COLO668 (cell line): ENCODE results near the gene ACAN.

Source experiments
- DNase-seq: peaks from one replicate; lab custom pipeline; 2025; ENCODE audit not compliant: unreplicated experiment; lab: John Stamatoyannopoulos, UW

The ACAN gene

DNA sequence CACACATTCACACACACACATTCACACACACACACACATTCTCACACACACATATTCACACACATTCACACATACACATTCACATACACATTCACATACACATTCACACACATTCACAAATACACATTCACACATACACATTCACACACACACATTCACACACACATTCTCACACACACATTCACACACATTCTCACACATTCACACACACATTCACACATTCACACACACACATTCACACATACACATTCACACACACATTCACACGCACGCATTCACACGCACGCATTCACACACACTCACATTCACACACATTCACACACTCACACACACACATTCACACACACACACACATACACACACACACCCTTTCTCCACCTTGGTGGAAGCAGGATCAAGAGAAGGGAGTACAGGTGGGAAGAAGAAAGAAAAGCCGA, 97.8 kb downstream of the ACAN start:
- no peak for DNase-seq

DNA sequence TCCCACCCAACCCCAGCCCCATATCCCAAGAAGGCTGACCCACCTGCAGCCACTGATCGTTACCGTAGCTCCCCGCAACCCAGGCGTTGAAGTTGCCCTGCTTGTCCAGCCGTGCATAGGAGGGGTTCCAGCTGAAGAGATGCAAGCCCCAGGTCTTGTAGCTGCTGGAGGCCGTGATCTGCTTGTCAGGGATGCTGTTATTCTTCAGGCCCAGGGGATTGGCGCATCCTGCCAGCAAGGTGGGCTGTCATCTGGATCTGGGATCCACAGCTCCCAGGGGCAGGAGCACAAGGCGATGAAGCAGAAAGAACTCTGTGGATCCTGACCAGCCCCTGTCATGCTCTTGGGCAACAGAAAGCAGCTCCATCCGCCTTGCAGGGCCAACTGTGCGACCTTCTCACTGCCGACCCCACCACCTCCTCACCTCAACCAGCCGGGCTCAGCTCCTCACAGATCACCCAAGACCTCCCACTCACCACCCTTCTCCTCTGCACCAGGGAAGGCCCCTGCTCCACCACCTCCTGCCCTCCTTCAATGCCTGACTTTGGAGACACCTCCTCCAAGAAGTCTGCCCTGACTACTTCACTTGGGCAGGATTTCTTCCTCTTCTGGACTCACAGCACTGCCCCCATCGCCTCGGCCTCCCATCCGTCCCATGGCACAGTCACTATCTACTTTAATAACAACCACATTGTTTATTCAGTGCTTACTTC, 98.4 kb downstream of the ACAN start:
- no peak for DNase-seq

DNA sequence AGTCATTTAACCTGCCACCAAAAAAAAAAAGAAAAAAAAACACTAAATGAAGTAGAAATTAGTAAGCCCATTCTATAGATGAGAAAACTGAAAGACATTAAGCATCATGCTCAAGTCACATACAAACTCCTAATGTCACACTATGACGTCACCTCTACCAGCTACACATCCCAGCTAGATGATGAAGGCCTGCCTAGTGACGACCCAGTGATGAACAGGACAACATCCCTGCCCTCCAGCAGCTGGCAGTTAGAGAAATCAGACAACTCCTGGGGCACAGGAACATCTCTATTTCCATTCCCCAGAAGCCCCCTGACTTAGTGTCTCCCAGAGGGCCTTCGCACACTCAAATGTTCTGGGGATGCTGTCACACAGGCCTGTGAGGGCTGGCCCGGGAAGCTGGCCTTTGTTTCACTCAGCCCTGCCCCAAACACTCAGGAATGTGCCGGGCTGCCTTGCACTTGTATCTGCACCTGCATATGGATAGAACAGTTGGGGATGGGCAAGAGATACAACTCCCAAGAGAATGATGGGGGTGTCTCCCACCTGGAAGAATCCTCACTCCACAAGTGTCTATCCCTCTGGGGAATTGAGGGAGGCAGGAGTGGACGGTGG, 99.1 kb downstream of the ACAN start:
- DNase-seq: no peak

DNA sequence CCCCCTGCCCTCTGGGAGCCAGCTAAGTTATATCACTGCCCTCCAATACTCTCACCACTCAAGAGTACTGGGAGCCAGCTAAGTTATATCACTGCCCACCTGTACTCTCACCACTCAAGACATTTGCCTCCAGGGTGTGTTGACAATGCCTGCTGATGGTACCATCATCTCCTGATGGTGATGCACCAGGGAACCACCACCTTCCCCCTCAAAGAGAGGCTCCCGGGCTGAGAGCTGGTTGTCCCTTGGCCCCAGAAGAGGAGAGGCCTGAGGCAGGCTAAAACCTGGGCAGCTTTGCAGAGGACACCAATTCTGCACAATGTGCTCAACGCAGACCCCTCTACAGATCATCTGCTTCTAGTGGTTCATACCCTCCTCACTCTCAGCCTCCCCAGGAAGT, 99.6 kb downstream of the ACAN start:
- DNase-seq: no peak

DNA sequence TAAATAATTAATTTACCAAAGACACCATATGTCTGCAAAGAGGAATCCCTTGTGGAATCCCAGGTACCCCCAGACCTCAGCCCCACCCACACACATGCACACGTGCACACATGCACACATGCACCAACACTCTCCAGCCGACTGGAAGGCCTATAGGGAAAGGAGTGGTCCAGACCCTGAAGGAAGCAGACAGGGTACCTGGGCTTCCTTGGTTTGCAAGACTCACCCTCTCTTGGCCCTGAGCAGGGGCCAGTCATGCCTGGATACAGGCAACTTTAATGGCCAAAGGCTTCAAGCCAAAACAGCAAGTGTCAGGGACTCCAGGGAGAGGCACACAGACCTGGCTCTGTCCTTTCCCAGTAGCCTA, 101.0 kb downstream of the ACAN start:
- DNase-seq: no peak

DNA sequence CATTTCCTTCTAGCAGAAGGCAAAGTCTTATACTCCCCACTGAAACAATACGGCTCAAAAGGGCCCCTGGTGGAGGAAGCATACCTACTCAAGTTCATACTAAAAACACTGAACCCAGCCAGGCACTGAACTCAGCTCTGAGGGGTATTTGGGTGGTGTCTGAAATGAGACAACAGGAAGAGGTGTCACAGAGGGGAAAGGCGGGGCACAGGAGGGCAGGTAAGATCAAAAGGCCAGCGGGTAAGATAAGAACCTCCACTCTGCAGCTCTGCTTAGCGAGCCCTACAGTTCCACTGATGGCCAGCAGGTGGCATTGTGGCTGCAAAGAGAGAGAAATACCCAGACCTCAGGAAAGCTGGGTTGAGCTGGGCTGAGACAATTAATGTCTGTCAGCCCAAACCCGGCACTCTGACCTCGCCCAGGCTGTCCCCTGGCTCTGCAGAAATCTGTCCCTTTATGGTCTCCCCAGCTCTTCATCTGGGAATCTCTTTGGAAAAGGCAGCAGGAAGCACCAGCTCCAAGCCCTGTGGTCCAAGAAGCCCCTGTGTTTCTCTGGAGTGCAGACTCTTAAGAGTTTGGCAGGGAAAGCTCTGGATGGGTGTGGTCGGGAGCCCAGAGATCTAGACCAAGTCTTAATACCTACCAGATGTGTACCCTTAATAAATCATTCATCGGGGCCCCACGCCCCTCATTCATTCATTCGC, 101.5 kb downstream of the ACAN start:
- peak; percentile 64 for DNase-seq

DNA sequence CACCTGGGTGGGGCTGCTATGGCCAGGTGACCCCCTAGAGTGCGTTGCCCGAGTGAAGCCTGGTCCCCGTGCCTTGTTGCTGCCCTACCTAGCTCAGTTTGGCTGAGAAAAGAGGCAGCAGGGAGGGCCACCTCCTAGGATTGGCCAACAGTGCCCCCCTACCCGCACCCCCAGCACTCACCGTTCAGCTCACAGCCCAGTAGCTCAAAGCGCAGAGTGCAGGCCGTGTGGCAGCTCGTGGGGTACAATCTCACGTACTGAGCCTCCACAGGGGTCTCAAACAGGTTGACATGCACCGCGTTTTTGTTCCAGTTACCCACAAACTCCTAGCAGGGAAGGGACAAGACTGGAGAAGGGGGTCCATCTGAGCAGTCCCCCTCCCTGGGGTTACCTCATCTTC, 102.3 kb downstream of the ACAN start:
- no peak for DNase-seq

DNA sequence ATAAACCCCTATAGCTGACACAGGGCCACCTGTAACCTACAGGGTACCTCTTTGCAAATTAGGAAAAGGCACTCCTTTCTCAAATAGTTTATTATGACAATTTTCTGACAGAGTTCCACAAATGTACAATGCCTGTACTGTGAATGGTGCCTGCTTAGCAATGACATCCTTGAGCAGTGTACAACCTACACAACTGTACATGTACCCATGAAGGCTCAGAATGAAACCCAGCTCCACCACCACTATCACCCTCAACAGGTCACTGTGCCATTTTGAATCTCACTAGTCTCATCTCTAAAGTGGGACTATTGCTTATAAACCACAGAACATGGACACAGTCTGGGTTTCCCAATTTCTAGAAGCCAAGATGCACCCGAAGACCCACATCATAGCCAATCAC, 102.9 kb downstream of the ACAN start:
- no peak for DNase-seq

DNA sequence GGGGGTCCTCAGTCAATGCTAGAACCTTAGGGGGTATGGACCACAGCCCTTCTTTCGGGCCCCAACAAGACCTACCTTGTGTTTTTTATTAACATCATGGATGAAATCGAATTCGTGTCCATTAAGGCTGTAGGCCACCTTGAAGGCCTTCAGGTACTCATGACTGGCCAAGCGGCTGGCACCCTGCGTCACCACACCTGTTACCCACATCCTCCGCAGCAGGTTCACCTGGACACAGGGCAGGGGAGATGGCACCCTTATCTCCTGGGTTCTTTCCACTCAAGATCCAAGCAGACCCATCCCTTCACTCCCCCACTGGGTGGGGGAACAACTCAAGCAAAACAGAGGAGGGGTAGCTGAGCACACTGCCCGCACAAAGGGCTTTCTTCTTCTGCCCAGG, 103.3 kb downstream of the ACAN start:
- no peak for DNase-seq

DNA sequence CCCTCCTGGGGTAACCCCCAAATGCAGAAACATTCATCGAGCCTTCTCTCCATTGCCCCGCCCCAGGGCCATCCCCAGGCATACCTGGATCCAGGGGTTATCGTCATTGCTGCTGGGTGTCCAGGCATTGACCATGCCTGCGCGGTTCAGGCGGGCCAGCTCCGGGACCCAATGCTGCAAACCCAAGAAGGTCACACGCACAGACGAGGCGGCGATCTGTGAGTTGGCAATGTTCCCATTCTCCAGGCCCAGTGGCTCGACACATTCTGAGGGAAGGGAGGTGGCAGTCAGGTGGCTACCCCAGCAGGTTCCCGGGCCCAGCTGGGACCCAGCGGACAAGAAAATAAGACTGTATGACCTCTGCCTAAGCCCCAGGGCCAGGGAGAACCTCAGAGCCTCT, 103.9 kb downstream of the ACAN start:
- DNase-seq: no peak

DNA sequence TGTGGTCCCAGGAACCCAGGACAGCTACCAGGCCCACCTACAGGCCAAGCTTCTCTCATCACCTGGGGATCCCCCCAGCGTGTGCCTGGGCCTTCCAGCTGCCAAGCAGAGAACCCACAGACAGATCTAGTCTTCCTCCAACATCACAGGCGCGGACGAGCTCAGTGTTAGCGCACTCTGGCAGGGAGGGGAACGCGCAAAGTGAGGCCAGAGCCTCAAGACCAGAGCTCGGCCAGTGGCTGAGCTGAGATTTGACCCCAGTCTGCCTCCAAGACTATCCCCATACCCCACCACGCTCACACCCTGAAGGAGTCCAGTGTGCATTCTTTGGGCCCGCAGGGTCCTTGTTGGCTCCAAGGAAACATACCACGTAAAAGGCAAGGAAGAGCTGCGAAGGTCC, 104.9 kb downstream of the ACAN start:
- no peak for DNase-seq

DNA sequence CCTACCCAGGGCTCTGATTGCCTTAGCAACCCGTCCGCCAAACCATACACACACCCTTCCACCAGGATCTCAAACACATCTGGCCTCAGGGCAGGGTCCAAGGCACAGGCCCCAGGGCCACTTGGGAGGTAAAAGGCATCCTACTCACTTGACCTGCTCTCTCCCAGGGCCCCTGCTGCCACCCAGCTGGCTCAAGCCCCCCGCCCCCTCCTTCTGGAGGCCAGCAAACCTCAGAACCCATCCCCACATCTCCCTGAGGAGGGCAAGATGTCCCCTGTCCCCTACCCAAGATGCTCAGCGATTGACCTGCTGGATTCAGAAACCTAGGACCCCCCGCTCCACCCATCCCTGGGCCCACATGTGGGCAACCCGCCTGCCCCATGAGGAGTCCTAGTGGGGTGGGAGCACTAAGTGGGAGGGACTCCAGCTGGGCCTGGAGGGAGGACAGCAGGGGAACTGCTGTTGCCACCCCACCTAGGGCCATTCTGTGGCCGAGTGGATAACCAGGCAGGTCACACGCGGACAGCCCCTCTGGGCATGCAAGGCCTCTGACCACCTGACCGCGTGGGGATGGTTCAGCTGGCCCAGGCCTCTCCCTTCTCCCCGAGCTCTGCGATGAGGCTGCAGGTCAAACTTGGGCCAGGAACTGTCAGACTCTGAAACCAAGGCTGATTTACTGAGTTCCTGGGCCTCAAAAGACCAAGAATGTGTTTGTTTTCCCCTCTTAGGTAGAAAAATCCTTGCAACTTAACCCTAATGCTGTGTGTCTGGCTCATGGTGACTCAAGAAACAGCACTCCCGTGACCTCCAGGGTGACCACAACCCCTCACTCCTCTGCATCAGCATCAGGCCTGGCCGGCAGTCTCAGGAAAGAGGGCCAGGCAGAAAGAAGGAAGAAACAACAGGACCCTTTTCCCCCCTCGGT, 105.7 kb downstream of the ACAN start:
- no peak for DNase-seq

DNA sequence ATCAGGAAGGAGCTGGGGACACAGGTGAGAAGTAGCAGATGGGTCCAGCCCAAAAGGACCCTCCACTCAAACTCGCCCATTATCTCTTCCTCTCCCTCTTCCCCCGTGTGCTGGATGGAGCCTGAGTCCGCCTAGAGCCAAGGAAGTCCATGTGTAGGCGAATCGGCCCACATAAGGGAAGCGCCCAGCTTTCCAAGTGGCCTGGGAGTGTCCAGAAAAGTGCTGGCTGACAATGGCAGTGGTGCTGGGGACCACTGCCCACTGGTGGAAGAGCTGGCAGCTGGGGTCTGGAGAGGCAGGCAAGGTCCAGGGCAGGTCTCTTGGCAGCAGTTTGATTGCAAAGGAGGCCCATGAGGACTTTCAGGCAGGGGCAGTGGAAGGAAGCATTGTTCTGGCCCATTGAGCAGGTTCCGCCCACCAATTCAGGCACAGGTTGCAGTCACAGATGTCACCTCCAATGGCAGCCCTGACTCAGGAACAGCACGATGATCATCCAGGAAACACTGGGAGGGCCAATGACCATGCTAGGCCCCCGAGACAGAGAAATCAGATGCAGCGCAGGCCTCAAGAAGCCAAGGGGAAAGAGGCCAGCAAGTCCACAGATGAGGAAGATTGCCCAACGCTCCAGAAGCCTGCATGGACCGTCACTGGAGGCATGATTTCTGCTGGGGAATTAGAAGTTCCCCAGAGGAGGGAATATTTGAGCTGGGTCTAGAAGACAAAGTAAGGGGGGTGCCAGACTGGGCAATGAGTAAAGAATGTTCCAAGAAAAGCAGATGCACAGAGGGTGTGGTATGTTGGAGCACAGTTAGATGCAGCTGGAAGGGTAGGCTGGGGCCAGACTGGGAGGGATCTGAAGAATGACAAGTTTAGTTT, 107.0 kb downstream of the ACAN start:
- no peak for DNase-seq

DNA sequence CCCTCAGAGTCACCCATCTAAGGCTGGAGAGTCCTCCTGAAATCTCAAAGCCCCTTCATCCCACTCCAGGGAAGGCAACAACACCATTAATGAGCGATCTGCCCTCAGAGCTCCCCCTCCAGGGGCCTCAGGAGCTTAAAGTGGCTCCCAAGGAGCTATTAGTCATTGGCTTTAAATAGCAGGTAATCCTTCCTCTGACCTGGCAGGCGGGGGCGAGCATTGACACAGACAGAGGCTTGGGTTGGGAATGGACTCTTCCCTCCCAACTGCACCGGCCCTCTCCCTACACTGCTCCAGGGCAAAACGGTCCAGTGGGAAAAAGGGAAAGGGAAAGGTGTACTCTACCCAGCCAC, 108.5 kb downstream of the ACAN start:
- DNase-seq: no peak

DNA sequence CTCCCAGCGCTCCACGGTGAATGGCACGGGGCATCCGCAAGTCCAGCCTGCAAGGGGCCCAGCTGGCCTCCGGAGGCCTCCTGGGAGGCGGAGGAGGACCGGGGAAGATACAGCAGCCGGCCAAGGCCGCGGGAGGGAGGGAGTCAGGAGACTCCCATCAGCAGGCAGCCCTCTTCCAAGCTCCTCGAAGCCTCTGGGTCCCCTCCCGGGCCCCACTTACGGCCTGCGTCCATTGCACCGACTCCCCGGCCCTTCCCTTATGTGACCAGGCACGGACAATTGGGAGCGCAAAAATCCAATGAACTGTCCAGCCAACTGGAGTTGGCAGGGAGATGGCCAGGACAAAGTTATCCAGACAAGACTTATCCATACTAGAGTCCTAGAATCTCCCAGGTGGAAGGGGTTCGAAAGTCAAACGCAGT, 109.3 kb downstream of the ACAN start:
- no peak for DNase-seq

DNA sequence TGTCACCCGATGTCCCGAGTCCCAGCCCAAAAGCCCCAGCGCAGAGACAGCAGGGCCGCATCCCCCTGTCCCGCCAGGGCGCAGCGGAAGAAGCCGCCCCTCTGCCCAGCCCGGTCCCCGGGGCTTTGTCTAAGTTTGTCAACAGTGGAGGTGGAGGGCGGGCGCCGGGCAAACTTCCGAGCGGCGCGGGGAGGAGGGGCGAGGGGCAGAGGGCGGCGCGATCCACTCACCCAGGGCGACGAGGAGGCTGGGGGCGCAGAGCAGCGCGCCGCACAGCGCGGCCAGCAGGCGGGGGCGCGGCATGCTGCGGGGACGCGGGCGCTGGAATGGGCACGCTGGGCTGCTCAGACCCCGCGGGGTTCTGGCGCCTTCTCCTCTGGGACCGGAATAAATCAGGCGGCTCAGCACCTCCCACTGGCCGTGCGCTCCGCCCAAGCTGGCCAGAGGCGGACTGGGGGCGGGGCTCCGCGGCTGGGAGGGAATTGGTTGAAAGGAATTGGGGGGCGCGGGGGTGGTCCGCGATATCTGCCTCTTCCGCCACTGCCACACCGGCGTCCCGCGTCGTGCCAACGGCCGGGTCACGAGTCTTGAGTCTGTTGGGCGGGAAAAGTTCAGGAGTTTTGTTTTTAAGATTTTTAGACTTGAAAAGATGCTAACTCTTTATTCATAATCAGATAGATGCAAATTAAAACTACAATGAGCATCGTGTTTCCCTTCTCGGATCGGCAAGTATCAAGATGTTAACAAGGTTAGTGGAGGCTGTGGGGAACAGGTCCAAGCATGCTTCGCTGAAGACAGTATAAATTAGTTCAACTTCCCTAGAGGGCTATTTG, 110.0 kb downstream of the ACAN start, which contains the start of gene MFGE8:
Gene MFGE8 (minus strand): TSS at position 363 of the 833 bp plus-strand sequence. CDS start 60 bp downstream, at position 303.
- DNase-seq: no peak

DNA sequence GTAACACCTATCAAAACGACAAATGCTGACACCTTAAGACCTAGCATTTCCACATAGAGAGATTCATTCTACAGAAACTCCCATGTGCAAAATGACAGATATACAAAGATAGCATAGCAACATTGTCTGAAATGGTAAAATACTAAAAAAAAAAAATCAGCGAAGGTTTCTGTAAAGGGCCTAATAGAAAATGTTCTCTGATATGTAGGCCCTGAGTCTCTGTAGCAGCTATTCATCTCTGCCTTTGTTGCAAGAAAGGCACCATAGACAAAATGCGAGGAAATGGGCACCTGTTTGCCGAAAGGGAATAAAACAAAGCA, 110.6 kb downstream of the ACAN start:
- no peak for DNase-seq

DNA sequence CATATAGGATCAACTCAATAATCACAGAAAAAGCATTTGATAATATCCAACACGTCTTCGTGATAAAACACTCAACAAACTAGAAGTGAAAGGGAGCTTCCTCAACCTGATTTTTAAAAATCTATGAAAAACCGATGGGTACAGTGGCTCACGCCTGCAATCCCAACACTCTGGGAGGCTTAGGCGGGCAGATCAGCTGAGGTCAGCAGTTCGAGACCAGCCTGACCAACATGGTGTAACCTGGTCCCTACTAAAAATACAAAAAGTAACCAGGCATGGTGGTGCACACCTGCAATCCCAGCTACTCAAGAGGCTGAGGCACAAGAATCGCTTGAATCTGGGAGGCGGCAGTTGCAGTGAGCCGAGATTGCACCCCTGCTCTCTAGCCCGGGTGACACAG, 112.1 kb downstream of the ACAN start:
- no peak for DNase-seq

DNA sequence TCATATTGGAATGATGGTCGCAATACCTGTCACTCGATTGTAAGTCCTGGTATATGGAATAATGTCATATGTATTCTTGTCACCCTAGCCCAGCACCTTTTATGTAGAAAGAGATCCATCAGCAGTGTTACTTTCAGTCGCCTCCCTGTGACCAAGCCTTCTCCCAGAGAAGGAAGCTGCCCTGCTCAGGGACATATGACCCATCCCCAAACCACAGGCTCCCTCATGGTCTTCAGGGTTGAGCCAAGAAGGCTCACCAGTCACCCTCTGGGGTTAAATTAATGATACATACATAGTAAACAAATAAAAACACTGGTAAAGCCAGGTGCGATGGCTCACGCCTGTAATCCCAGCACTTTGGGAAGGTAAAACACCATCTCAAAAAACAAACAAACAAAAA, 114.5 kb downstream of the ACAN start:
- DNase-seq: no peak

DNA sequence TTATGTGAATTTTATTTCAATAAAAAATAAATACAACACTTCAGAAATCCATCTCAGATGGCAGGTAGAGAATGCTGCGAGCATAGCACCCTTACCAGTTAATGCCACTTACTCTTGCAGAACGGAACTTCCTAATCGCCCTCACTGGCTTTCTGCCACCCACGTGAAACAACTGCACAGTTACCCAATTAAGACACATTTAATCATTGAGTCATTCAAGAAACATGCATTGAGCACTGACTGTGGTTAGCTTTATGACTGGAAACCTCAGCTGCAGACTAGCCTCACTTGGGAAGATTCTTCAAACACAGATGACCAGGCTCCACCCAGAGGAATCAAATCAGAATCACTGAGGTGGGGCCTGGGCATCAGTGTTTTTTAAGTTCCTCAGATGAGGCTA, 115.5 kb downstream of the ACAN start:
- no peak for DNase-seq
